Stimulated activated naive CD8-positive, alpha-beta T cell treated with anti-CD3 and anti-CD28 coated beads, Interleukin-15, Interleukin-2, amounts not matched to agents 100 ng/mL and 50 ng/mL, for 24 hours (primary cell): ENCODE data around the gene ZBTB7C.

ENCODE experiments used
- H3K27ac Mint-ChIP-seq: one replicate; pipeline ENCODE4 v1.8.0; 2021; ENCODE audit warnings: mild to moderate bottlenecking, mixed read lengths
- H3K27me3 Mint-ChIP-seq: one replicate; pipeline ENCODE4 v1.8.0; 2021; ENCODE audit warnings: mixed read lengths
- H3K36me3 Mint-ChIP-seq: one replicate; pipeline ENCODE4 v1.8.0; 2021; ENCODE audit warnings: low read depth, mixed read lengths
- H3K4me1 Mint-ChIP-seq: one replicate; pipeline ENCODE4 v1.8.0; 2021; ENCODE audit warnings: low read depth, mixed read lengths
- H3K4me3 Mint-ChIP-seq: one replicate; pipeline ENCODE4 v1.8.0; 2021; ENCODE audit warnings: mild to moderate bottlenecking, mixed read lengths
- H3K9me3 Mint-ChIP-seq: one replicate; pipeline ENCODE4 v1.8.0; 2021; ENCODE audit warnings: mixed read lengths

ZBTB7C gene

GRCh38 chr18:48216639-48217257, 192.4 kb downstream of the ZBTB7C start:
- H3K36me3 Mint-ChIP-seq = no peaks in the 10 kb centered on the region
- no peak overlapping the region for H3K4me3 Mint-ChIP-seq
- no peaks in the 10 kb centered on the region for H3K4me1 Mint-ChIP-seq
- H3K27me3 Mint-ChIP-seq = no peaks in the 10 kb centered on the region
- no peak overlapping the region for H3K27ac Mint-ChIP-seq
- H3K9me3 Mint-ChIP-seq = no peaks in the 10 kb centered on the region

GRCh38 chr18:48215876-48216638, 193.1 kb downstream of the ZBTB7C start:
- no peaks in the 10 kb centered on the region for H3K36me3 Mint-ChIP-seq
- peaks cover 5% of the 10 kb centered on the region for H3K9me3 Mint-ChIP-seq
- H3K4me1 Mint-ChIP-seq = no peaks in the 10 kb centered on the region
- no peak overlapping the region for H3K4me3 Mint-ChIP-seq
- H3K27me3 Mint-ChIP-seq = peaks cover 5% of the 10 kb centered on the region
- no peak overlapping the region for H3K27ac Mint-ChIP-seq

GRCh38 chr18:48213791-48214190, 195.4 kb downstream of the ZBTB7C start:
- peaks cover 6% of the 10 kb centered on the region for H3K9me3 Mint-ChIP-seq
- H3K27me3 Mint-ChIP-seq = peaks cover 17% of the 10 kb centered on the region
- H3K4me3 Mint-ChIP-seq = no peak overlapping the region
- no peak overlapping the region for H3K27ac Mint-ChIP-seq
- H3K4me1 Mint-ChIP-seq = no peaks in the 10 kb centered on the region
- H3K36me3 Mint-ChIP-seq = no peaks in the 10 kb centered on the region

DNA sequence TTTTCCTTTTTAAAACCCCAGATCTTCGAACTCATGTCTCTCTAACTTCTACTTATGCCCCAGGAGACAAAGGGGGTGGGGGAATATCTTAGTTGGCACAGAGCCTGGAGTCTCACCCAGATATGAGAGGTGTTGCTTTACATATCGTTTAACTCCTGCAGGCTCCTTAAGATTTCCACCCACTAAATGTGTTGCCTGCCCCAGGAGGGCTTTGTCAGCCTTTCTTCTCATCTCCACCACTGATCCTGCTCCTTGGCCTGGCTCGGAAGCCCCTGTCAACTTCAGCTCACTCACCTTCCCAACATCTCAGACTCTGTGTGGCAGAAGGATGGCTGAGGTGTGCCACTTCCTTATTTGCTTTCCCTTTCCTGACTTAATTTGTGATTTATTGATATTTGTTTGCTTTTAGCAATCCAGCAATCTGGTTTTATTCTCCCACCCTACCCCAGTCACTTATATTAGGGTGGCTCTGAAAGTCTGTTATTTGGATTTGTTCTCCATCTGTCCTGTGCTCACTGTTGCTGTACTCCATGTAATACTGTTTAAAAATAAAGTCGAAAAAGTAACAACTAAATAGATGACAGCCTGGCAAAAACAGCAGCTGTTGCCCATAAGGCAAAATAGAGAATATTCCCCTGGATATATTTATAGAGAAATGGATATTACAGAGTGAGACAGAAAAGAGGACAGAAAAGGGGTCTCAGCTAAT, 200.6 kb downstream of the ZBTB7C start:
- Mint-ChIP-seq H3K36me3 (no peaks in the 10 kb centered on the region), H3K27ac (no peak overlapping the region), H3K4me3 (no peak overlapping the region), H3K27me3 (peaks cover 30% of the 10 kb centered on the region), H3K4me1 (no peaks in the 10 kb centered on the region), H3K9me3 (peaks cover 6% of the 10 kb centered on the region)

DNA sequence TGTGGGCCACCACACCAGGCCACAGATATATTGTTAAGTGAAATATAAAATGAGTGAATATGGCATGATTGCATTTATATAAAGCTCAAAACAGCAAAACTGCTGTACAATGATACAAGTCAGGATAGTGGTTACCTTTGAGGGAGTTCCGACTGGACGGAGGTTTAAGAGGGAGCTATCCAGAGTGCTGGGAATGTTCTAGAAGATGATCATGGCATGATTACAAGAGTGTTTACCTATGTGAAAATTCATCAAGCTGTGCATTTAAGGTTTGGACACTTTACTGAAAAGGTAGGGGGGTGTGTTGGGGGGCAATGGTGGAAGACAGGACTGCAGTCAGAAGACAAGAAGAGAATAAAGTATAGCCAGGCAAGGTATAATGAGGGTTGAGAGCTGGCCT, 201.4 kb downstream of the ZBTB7C start:
- no peaks in the 10 kb centered on the region for H3K36me3 Mint-ChIP-seq
- H3K27me3 Mint-ChIP-seq = peaks cover 30% of the 10 kb centered on the region
- H3K4me1 Mint-ChIP-seq = no peaks in the 10 kb centered on the region

GRCh38 chr18:48206887-48207286, 202.3 kb downstream of the ZBTB7C start:
- Mint-ChIP-seq H3K36me3 (no peaks in the 10 kb centered on the region), H3K4me3 (no peak overlapping the region), H3K27me3 (peaks cover 31% of the 10 kb centered on the region), H3K4me1 (no peaks in the 10 kb centered on the region), H3K9me3 (peaks cover 6% of the 10 kb centered on the region), H3K27ac (no peak overlapping the region)

More for the DNA sequence above, 201.4 kb downstream of the ZBTB7C start:
- no peak overlapping the region for H3K4me3 Mint-ChIP-seq
- no peak overlapping the region for H3K27ac Mint-ChIP-seq
- peaks cover 6% of the 10 kb centered on the region for H3K9me3 Mint-ChIP-seq

DNA sequence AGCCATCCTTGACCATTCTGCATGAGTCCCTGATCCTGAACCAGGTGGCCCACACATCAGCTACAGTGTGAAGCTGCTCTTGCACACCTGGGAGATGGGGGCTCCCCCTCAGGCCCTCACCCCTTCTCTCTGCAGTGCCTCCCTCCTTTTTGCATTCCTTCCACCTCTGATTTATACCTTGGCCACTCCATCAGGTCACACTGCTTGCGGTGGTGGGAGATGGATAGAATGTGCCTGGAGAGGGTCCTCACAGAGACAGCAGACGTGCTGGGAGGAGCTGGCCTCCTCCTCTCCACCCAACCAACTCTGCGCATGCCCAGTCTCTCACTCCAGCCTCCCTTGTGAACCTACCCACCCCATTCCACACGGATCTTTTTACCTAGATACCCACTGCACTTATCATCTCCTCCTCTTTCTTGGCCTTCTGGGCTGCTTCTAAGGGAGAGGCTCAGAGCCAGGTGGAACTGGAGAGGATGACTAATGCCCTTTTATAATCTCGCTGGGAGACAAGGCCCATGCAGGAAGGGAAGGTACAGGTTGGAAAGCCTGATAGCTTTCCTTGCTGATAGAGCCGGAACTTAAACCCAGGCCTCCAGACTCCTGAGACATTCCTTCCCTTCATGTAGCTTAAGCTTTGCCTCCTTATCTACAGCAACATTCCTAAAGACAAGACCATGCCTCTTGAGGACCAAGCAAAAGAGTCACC, 205.1 kb downstream of the ZBTB7C start:
- no peak overlapping the region for H3K27ac Mint-ChIP-seq
- no peaks in the 10 kb centered on the region for H3K4me1 Mint-ChIP-seq
- H3K9me3 Mint-ChIP-seq = no peaks in the 10 kb centered on the region
- no peak overlapping the region for H3K4me3 Mint-ChIP-seq
- H3K36me3 Mint-ChIP-seq = no peaks in the 10 kb centered on the region
- H3K27me3 Mint-ChIP-seq = peaks cover 27% of the 10 kb centered on the region

DNA sequence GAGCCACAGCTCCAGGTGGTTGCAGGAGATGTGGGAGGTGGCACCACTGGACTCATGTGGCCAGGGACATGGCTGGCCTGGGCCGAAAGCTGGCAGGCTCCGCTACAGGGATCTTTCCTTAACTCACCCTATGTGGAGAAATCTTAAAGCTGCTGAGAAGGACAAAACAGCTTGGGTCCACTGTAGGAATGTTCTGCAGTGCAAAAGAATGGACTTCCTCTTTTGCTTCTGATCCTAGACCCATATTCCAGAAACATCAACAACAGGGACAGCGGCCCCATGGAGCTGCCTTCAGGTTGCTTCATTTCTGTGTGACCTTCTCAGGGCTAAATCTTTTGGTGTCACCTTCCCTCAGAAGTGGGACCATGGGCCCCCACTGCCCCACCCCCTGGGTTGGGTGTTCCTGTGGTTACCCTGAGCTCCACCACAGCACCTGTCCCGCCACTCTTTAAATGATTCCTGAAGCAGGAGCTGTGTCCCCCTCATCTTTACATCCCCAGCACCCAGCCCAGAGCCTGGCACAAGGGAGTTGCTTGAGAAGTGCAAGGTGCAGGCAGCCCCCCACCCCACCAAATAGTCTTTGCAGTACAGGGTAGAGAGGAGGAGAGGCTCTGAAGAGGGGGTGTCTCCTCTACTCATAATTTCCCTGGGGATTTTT, 205.8 kb downstream of the ZBTB7C start:
- Mint-ChIP-seq H3K9me3 (no peaks in the 10 kb centered on the region), H3K27ac (no peak overlapping the region), H3K27me3 (peaks cover 34% of the 10 kb centered on the region), H3K36me3 (no peaks in the 10 kb centered on the region), H3K4me1 (no peaks in the 10 kb centered on the region), H3K4me3 (no peak overlapping the region)

GRCh38 chr18:48202350-48203260, 206.6 kb downstream of the ZBTB7C start:
- peaks cover 39% of the 10 kb centered on the region for H3K27me3 Mint-ChIP-seq
- no peaks in the 10 kb centered on the region for H3K4me1 Mint-ChIP-seq
- no peaks in the 10 kb centered on the region for H3K36me3 Mint-ChIP-seq
- H3K4me3 Mint-ChIP-seq = no peak overlapping the region
- H3K9me3 Mint-ChIP-seq = no peaks in the 10 kb centered on the region
- no peak overlapping the region for H3K27ac Mint-ChIP-seq

GRCh38 chr18:48202006-48202348, 207.2 kb downstream of the ZBTB7C start:
- Mint-ChIP-seq H3K9me3 (no peaks in the 10 kb centered on the region), H3K4me3 (no peak overlapping the region), H3K27ac (no peak overlapping the region), H3K36me3 (no peaks in the 10 kb centered on the region), H3K27me3 (peaks cover 37% of the 10 kb centered on the region), H3K4me1 (no peaks in the 10 kb centered on the region)

GRCh38 chr18:48201337-48202005, 207.7 kb downstream of the ZBTB7C start:
- Mint-ChIP-seq H3K36me3 (no peaks in the 10 kb centered on the region), H3K4me1 (no peaks in the 10 kb centered on the region), H3K27ac (no peak overlapping the region), H3K4me3 (no peak overlapping the region), H3K27me3 (peaks cover 34% of the 10 kb centered on the region), H3K9me3 (no peaks in the 10 kb centered on the region)

DNA sequence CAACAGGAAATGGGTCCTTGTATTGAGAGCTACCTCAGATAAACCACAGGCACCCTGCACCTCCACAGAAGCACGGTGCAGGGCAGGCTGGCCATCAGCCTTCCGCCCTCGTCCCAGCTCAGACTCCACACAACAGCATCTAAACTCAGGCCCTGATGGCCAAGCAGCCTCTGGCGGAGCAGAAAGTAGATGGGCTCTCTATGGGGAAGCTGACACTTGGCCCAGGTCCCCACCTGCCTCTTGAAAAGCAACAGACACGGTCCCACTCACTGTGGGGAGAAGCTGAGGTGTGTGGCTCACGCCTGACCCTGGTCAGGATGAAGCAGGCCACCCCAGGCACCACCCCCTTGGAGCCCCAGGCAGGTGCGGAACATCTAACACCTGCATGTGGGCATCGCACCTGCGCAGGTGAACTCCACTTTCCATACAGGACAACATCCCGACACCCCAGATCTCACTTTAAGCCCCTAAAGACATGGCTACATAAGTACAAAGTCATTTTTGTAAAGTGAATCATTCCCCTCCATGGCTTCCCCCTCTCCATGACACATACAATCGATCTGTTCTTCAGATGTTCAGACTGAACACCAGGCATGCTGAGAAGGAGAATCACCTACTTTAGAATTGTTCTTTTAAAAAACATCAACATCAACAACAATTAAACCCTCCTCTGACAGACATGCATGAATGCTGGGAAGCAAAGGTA, 208.4 kb downstream of the ZBTB7C start:
- Mint-ChIP-seq H3K36me3 (no peaks in the 10 kb centered on the region), H3K4me3 (no peak overlapping the region), H3K27ac (no peak overlapping the region), H3K27me3 (peaks cover 35% of the 10 kb centered on the region), H3K4me1 (no peaks in the 10 kb centered on the region), H3K9me3 (no peaks in the 10 kb centered on the region)

DNA sequence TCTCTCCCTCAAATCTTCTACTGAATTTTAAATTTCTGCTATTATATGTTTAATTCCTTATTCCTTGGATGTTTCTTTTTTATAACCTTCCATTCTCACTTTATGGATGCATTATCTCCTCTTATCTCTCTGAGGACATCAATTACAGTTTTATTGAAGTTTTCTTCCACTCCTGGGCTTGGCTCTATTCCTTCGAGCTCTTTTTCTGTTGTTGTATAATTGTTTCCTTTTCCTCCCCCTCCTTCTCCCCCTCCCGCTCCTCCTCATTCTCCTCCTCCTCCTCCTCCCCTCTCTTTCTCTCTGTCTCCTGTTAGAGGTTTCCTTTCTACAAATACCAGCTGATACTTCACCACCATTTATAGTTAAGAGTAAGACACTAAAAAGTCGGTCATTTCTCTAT, 209.8 kb downstream of the ZBTB7C start:
- H3K4me1 Mint-ChIP-seq = no peaks in the 10 kb centered on the region
- peaks cover 40% of the 10 kb centered on the region for H3K27me3 Mint-ChIP-seq
- H3K36me3 Mint-ChIP-seq = no peaks in the 10 kb centered on the region
- no peak overlapping the region for H3K4me3 Mint-ChIP-seq
- H3K27ac Mint-ChIP-seq = no peak overlapping the region
- no peaks in the 10 kb centered on the region for H3K9me3 Mint-ChIP-seq
